HEK293 (cell line): Measurements from ENCODE around the gene RHEX.

ENCODE experiments used
- CTCF ChIA-PET: fragments of 350-600 bp; formaldehyde crosslinking; extraction: SDS; loops from one replicate; lab custom pipeline; 2021; ENCODE audit warnings: antibody characterized with exemption; lab: Yijun Ruan, JAX
- POLR2A ChIA-PET: fragments of 300-600 bp; formaldehyde crosslinking; extraction: SDS; loops from one replicate; lab custom pipeline; 2020; ENCODE audit warnings: antibody characterized with exemption, inconsistent platforms; lab: Yijun Ruan, JAX
- H3K27ac ChIP-seq: fragments of 200-500 bp; sonication (Bioruptor generic); 2 replicates; pipeline ENCODE4 v1.5.1; 2014; ENCODE audit warnings: low read depth, low read length, control low read depth, inconsistent platforms; ENCODE audit errors: extremely low read depth
- H3K36me3 ChIP-seq, 2 experiments: fragments of 200-500 bp in 1 of 2; sonication (Bioruptor generic) in 1 of 2; 1 replicate in 1 of 2; 2 replicates in 1 of 2; pipeline ENCODE4 v1.5.1; 2014 to 2017; ENCODE audit warnings: inconsistent platforms in 2 of 2, low read length in 2 of 2; ENCODE audit not compliant: control insufficient read depth in 2 of 2, insufficient read depth in 1 of 2
- H3K4me1 ChIP-seq: fragments of 200-500 bp; sonication (Bioruptor generic); 2 replicates; pipeline ENCODE4 v1.5.1; 2014; ENCODE audit warnings: mild to moderate bottlenecking, low read length, inconsistent platforms; ENCODE audit not compliant: control insufficient read depth, insufficient read depth
- H3K4me3 ChIP-seq: 2 replicates; pipeline ENCODE4 v1.5.1; 2011; ENCODE audit warnings: low read depth, mild to moderate bottlenecking, control low read depth, low read length, moderate library complexity
- H3K9me3 ChIP-seq: fragments of 200-500 bp; sonication (Bioruptor generic); 2 replicates; pipeline ENCODE4 v1.5.1; 2014; ENCODE audit warnings: low read depth, low read length, inconsistent platforms; ENCODE audit not compliant: control insufficient read depth, insufficient read depth
- BCL11A ChIP-seq: fragments of 450-650 bp; formaldehyde crosslinking; IDR thresholded peaks from 2 replicates; pipeline ENCODE4 v1.5.1; 2016; ENCODE audit warnings: low read depth, missing biosample characterization, missing genetic modification characterization
- BCL6B ChIP-seq: fragments of 450-650 bp; formaldehyde crosslinking; IDR thresholded peaks from 2 replicates; pipeline ENCODE4 v1.5.1; 2017; ENCODE audit warnings: missing biosample characterization, missing genetic modification characterization
- PBX3 ChIP-seq: sonication (generic); formaldehyde crosslinking; IDR thresholded peaks from 2 replicates; pipeline ENCODE4 v1.8.1; 2022; ENCODE audit warnings: mild to moderate bottlenecking, moderate library complexity, missing genetic modification reagents
- PRDM10 ChIP-seq: fragments of 450-650 bp; formaldehyde crosslinking; IDR thresholded peaks from 2 replicates; pipeline ENCODE4 v1.5.1; 2016; ENCODE audit warnings: missing biosample characterization, missing genetic modification characterization
- SETDB1 ChIP-seq: IDR thresholded peaks from one replicate; pipeline ENCODE4 v1.6.1; 2017; ENCODE audit warnings: mild to moderate bottlenecking, low read length, moderate library complexity, mixed read lengths; ENCODE audit not compliant: insufficient read length
- YY1 ChIP-seq: fragments of 450-650 bp; formaldehyde crosslinking; IDR thresholded peaks from 2 replicates; pipeline ENCODE4 v1.5.1; 2018; ENCODE audit warnings: missing biosample characterization, missing genetic modification characterization
- ZNF121 ChIP-seq: fragments of 450-650 bp; formaldehyde crosslinking; IDR thresholded peaks from 2 replicates; pipeline ENCODE4 v1.5.1; 2016; ENCODE audit warnings: missing biosample characterization, missing genetic modification characterization
- ZNF248 ChIP-seq: fragments of 450-650 bp; formaldehyde crosslinking; IDR thresholded peaks from 2 replicates; pipeline ENCODE4 v1.5.1; 2017; ENCODE audit warnings: missing biosample characterization, missing genetic modification characterization
- ZNF433 ChIP-seq: fragments of 450-650 bp; formaldehyde crosslinking; IDR thresholded peaks from 2 replicates; pipeline ENCODE4 v1.5.1; 2016; ENCODE audit warnings: missing biosample characterization, missing genetic modification characterization, low read depth
- ZNF449 ChIP-seq: fragments of 450-650 bp; formaldehyde crosslinking; IDR thresholded peaks from 2 replicates; pipeline ENCODE4 v1.5.1; 2017; ENCODE audit warnings: missing biosample characterization, mild to moderate bottlenecking, missing genetic modification characterization, moderate library complexity
- ZNF521 ChIP-seq: fragments of 450-650 bp; formaldehyde crosslinking; IDR thresholded peaks from 2 replicates; pipeline ENCODE4 v1.5.1; 2017; ENCODE audit warnings: missing biosample characterization, mild to moderate bottlenecking, missing genetic modification characterization
- ZNF558 ChIP-seq: fragments of 450-650 bp; formaldehyde crosslinking; IDR thresholded peaks from 2 replicates; pipeline ENCODE4 v1.5.1; 2016; ENCODE audit warnings: missing biosample characterization, missing genetic modification characterization
- ZNF645 ChIP-seq: fragments of 450-650 bp; formaldehyde crosslinking; IDR thresholded peaks from 2 replicates; pipeline ENCODE4; 2016; ENCODE audit warnings: missing biosample characterization, missing genetic modification characterization
- ZNF664 ChIP-seq: fragments of 450-650 bp; formaldehyde crosslinking; IDR thresholded peaks from 2 replicates; pipeline ENCODE4 v1.5.1; 2016; ENCODE audit warnings: missing biosample characterization, missing genetic modification characterization
- ZNF677 ChIP-seq: fragments of 450-650 bp; IDR thresholded peaks from 2 replicates; pipeline ENCODE4 v1.5.0; 2018; ENCODE audit warnings: missing biosample characterization, mild to moderate bottlenecking, missing genetic modification characterization, moderate library complexity
- ZNF707 ChIP-seq: fragments of 450-650 bp; formaldehyde crosslinking; IDR thresholded peaks from 2 replicates; pipeline ENCODE4 v1.5.1; 2016; ENCODE audit warnings: missing biosample characterization, missing genetic modification characterization

The RHEX gene

GRCh38 chr1:206102292-206102936 lies 49.4 kb downstream of the RHEX start (continued):
- no peak for TF ChIP-seq BCL6B (tag by site-specific recombination)

- CTCF ChIA-PET: interaction anchor here (0.6 to 11.1 kb wide), 5 partner anchors 73 to 445 kb away, joined by 4 to 151 read pairs (median 9); partner anchors contain the start of gene CTSE
- TF ChIP-seq BCL11A (tag by site-specific recombination) (no peak), ZNF248 (tag by site-specific recombination) (no peak), YY1 (no peak), ZNF521 (no peak), ZNF645 (tag by site-specific recombination) (no peak), ZNF433 (tag by site-specific recombination) (no peak), ZNF449 (tag by site-specific recombination) (no peak), ZNF558 (tag by site-specific recombination) (no peak), ZNF664 (tag by site-specific recombination) (no peak), PRDM10 (no peak), ZNF707 (tag by site-specific recombination) (no peak), ZNF121 (tag by site-specific recombination) (no peak), PBX3 (CRISPR knock-in tag) (no peak), SETDB1 (no peak), ZNF677 (tag by site-specific recombination) (no peak)
- Histone ChIP-seq H3K4me3 (no peak overlapping the region), H3K4me1 (no peaks in the 10 kb centered on the region), H3K27ac (no peak overlapping the region), H3K36me3 (no peaks in the 10 kb centered on the region), H3K9me3 (no peaks in the 10 kb centered on the region)
- POLR2A ChIA-PET: no interaction called here
These were observed 51.0 kb downstream of the RHEX start for GRCh38 chr1:206103979-206104378.
